ENCODE measurements around the gene FKBP1C.

The FKBP1C gene

DNA sequence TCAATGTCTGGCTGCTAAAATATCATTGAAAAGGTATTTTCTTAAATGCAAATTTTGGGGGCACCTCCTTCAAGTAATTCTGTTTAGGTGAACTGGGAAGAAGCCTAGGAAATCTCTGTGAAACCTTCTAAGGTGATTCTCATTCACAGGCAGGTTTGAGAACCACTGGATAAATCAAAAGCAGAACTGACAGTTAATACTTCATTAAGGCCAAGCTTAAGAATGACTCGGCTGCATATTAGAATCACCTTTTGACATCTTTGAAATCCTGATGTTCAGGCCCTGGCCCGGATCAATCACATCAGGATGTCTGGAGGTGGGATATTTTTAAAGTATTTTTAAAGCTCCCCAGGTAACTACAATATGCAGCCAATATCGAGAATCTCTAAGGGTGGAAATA, 50.6 kb downstream of the FKBP1C start:
- H2AFZ ChIP-seq, result no peak overlapping the region
- TF ChIP-seq CTCF (IDR thresholded peaks at IDR 0.05), result no peak
- H3K4me3 ChIP-seq (ENCODE audit: low read depth, low read length), result no peak overlapping the region
- no peak overlapping the region for H3K4me2 ChIP-seq (ENCODE audit: low read length)
- H3K79me2 ChIP-seq, result no peaks in the 10 kb centered on the region
- no peaks in the 10 kb centered on the region for H3K27me3 ChIP-seq (ENCODE audit: control insufficient read depth, insufficient read depth, low read length)
- no peaks in the 10 kb centered on the region for H3K9me3 ChIP-seq (ENCODE audit: control insufficient read depth, low read length)
- H3K9ac ChIP-seq, result no peak overlapping the region
- H3K36me3 ChIP-seq (ENCODE audit: control insufficient read depth, insufficient read depth, low read length), result no peaks in the 10 kb centered on the region
- no peaks in the 10 kb centered on the region for H3K4me1 ChIP-seq
- no peak overlapping the region for H3K27ac ChIP-seq
